OCI-LY3 (cell line): ENCODE data around the gene EHBP1.

ENCODE experiments used
- H2AFZ ChIP-seq: fragments of 200-600, 300-600 bp; shearing (Covaris generic); 2 replicates; pipeline ENCODE4 v1.6.0; 2014; ENCODE audit warnings: antibody characterized with exemption, low read depth, low read length
- H3K27ac ChIP-seq: fragments of 200-600, 300-600 bp; sonication (generic); 2 replicates; pipeline ENCODE4 v1.5.1; 2014; ENCODE audit warnings: mild to moderate bottlenecking, low read length, moderate library complexity, mixed read lengths
- H3K27me3 ChIP-seq: fragments of 200-600, 300-600 bp; sonication (generic); 2 replicates; pipeline ENCODE4 v1.6.1; 2014; ENCODE audit warnings: low read depth, low read length, mixed read lengths
- H3K36me3 ChIP-seq: fragments of 200-600, 300-600 bp; sonication (generic); replicated peaks from 2 replicates; pipeline ENCODE3; 2014; ENCODE audit warnings: low read depth, low read length, mixed read lengths
- H3K4me1 ChIP-seq: fragments of 300-600, 200-600 bp; sonication (generic); 2 replicates; pipeline ENCODE4 v1.6.1; 2014; ENCODE audit warnings: low read length, mixed read lengths
- H3K4me2 ChIP-seq: fragments of 200-600, 300-600 bp; sonication (generic); 2 replicates; pipeline ENCODE4 v1.6.1; 2014; ENCODE audit warnings: low read length, mixed read lengths
- H3K4me3 ChIP-seq: fragments of 300-600, 200-600 bp; sonication (generic); 2 replicates; pipeline ENCODE4 v1.5.1; 2014; ENCODE audit warnings: antibody characterized with exemption, mild to moderate bottlenecking, low read length, moderate library complexity
- H3K79me2 ChIP-seq: fragments of 300-600, 200-600 bp; shearing (Covaris generic); 2 replicates; pipeline ENCODE4 v1.6.1; 2014; ENCODE audit warnings: mild to moderate bottlenecking, low read length, mixed read lengths
- H3K9ac ChIP-seq: fragments of 300-600, 200-600 bp; shearing (Covaris generic); 2 replicates; pipeline ENCODE4 v1.6.0; 2014; ENCODE audit warnings: mild to moderate bottlenecking, low read length, moderate library complexity
- H3K9me3 ChIP-seq: fragments of 200-600, 300-600 bp; shearing (Covaris generic); 2 replicates; pipeline ENCODE4 v1.6.1; 2014; ENCODE audit warnings: low read length, mixed read lengths; ENCODE audit not compliant: insufficient read depth
- H4K20me1 ChIP-seq: fragments of 200-600, 300-600 bp; sonication (generic); 2 replicates; pipeline ENCODE4 v1.6.1; 2016; ENCODE audit warnings: low read length, mixed read lengths; ENCODE audit not compliant: insufficient read depth
- EZH2phosphoT487 ChIP-seq: fragments of 200-600 bp; shearing (Covaris generic); IDR thresholded peaks from 2 replicates; pipeline ENCODE4 v1.6.1; 2018; ENCODE audit warnings: antibody characterized with exemption, mixed run types, low read depth
- TF ChIP-seq, protein P1 (sequence below): fragments of 200-600, 300-600 bp; sonication (generic); IDR thresholded peaks from 2 replicates; pipeline ENCODE4 v1.5.1; 2014; ENCODE audit warnings: antibody characterized with exemption, low read length, low read depth

Gene EHBP1

DNA sequence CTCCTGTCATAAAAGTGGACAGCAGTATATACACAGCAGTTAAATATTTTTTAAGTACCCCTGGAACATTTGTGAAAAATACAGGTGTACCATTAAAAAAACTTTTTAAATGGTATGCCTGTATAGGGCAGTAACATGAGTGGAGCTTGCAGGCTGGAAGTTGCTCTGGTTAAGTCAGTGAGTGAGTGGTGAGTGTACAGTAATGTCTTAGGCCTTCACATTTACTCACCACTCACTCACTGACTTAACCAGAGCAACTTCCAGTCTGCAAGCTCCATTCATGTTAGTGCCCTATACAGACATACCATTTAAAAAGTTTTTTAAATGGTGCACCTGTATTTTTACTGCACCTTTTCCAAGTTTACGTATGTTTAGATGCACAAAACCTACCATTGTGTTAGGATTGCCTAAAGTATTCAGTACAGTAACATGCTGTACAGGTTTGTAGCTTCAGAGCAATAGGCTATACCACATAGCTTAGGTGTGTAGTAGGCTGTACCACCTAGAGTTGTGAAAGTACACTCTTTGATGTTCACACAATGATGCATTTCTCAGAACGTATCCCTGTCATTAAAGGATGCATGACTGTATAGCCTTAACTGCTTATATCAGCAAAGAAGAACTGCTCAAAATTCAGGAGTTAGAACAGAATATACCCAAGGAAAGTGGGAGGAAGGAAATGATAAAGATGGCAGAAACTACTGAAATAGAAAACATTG, 112.6 kb downstream of the EHBP1 start:
- TF ChIP-seq EZH2phosphoT487: no peak
- TF ChIP-seq, protein P1, sequence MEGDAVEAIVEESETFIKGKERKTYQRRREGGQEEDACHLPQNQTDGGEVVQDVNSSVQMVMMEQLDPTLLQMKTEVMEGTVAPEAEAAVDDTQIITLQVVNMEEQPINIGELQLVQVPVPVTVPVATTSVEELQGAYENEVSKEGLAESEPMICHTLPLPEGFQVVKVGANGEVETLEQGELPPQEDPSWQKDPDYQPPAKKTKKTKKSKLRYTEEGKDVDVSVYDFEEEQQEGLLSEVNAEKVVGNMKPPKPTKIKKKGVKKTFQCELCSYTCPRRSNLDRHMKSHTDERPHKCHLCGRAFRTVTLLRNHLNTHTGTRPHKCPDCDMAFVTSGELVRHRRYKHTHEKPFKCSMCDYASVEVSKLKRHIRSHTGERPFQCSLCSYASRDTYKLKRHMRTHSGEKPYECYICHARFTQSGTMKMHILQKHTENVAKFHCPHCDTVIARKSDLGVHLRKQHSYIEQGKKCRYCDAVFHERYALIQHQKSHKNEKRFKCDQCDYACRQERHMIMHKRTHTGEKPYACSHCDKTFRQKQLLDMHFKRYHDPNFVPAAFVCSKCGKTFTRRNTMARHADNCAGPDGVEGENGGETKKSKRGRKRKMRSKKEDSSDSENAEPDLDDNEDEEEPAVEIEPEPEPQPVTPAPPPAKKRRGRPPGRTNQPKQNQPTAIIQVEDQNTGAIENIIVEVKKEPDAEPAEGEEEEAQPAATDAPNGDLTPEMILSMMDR: no peak
- no peaks in the 10 kb centered on the region for H3K27me3 ChIP-seq
- H3K36me3 ChIP-seq: no peaks in the 10 kb centered on the region
- H3K9ac ChIP-seq: no peak overlapping the region
- no peak overlapping the region for H2AFZ ChIP-seq
- H4K20me1 ChIP-seq: no peaks in the 10 kb centered on the region
- H3K27ac ChIP-seq: no peak overlapping the region
- H3K4me3 ChIP-seq: no peak overlapping the region
- no peak overlapping the region for H3K4me2 ChIP-seq
- H3K4me1 ChIP-seq: no peaks in the 10 kb centered on the region
- no peaks in the 10 kb centered on the region for H3K79me2 ChIP-seq
- no peaks in the 10 kb centered on the region for H3K9me3 ChIP-seq

- no peaks in the 10 kb centered on the region for H3K27me3 ChIP-seq
- no peaks in the 10 kb centered on the region for H3K79me2 ChIP-seq
These were observed 117.0 kb downstream of the EHBP1 start for GRCh38 chr2:62822549-62822948.

GRCh38 chr2:62824388-62824787, 118.9 kb downstream of the EHBP1 start:
- Histone ChIP-seq H3K79me2 (no peaks in the 10 kb centered on the region), H3K27ac (no peak overlapping the region), H3K4me2 (no peak overlapping the region)

More at GRCh38 chr2:62822549-62822948, 117.0 kb downstream of the EHBP1 start:
- no peak overlapping the region for H3K4me2 ChIP-seq
- no peaks in the 10 kb centered on the region for H4K20me1 ChIP-seq
- H3K9me3 ChIP-seq: no peaks in the 10 kb centered on the region
- no peaks in the 10 kb centered on the region for H3K36me3 ChIP-seq
- no peak overlapping the region for H3K27ac ChIP-seq
- no peak overlapping the region for H2AFZ ChIP-seq
- H3K9ac ChIP-seq: no peak overlapping the region
- no peaks in the 10 kb centered on the region for H3K4me1 ChIP-seq
- TF ChIP-seq, protein P1: no peak
- TF ChIP-seq EZH2phosphoT487: no peak
- H3K4me3 ChIP-seq: no peak overlapping the region

DNA sequence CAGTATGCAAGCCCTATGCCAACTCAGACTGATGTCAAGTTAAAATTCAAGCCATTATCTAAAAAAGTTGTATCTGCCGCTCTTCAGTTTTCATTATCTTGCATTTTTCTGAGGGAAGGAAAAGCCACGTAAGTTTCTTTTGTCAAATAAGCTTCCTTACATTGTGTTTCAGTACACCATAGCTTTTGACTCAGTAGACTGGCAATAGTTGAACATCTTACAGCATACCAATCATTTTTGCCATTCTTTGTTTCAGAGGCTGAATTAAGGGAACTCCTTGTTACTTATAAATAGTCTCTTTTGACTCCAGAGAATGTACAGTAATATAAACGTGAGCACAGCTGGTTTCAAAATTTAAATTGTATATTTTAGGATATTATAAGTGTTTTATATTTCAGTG, 120.6 kb downstream of the EHBP1 start:
- Histone ChIP-seq H3K9ac (no peak overlapping the region), H3K4me3 (no peak overlapping the region), H3K79me2 (no peaks in the 10 kb centered on the region), H3K4me2 (no peak overlapping the region), H3K27me3 (no peaks in the 10 kb centered on the region), H3K36me3 (no peaks in the 10 kb centered on the region), H3K27ac (no peak overlapping the region), H4K20me1 (no peaks in the 10 kb centered on the region), H3K9me3 (no peaks in the 10 kb centered on the region), H3K4me1 (no peaks in the 10 kb centered on the region), H2AFZ (no peak overlapping the region)
- no peak for TF ChIP-seq EZH2phosphoT487
- TF ChIP-seq, protein P1: no peak

More at GRCh38 chr2:62824388-62824787, 118.9 kb downstream of the EHBP1 start:
- no peak for TF ChIP-seq EZH2phosphoT487
- TF ChIP-seq, protein P1: no peak
- Histone ChIP-seq H2AFZ (no peak overlapping the region), H3K9ac (no peak overlapping the region), H3K36me3 (no peaks in the 10 kb centered on the region), H3K4me1 (no peaks in the 10 kb centered on the region), H3K4me3 (no peak overlapping the region), H3K27me3 (no peaks in the 10 kb centered on the region), H4K20me1 (no peaks in the 10 kb centered on the region), H3K9me3 (no peaks in the 10 kb centered on the region)
